ENCODE data around the gene KLHDC1.
"Not testable (repeated sequence)": the region's sequence is repeated elsewhere in the genome, so short reads cannot be mapped to it uniquely, and the experiment has no call there.

Gene KLHDC1

DNA sequence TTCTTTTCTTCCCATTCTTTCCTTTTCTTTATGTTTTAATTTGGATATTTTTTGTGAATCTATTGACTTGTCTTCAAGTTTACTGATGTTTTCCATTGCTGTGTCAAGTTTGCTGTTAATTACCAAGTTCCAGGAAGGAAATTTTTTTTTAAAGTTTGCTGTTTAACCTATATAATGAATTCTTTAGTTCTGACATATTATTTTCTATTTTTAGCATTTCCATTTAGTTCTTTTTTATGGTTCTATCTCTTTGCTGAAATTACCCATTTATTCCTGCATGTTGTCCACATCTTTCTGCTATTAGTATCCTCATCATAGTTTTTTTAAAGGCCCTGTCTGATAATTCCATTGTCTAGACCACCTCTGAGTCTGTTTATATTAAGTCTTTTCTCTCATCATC is 27.8 kb downstream of the KLHDC1 start:
- DNase-seq (ENCODE audit: insufficient read length, low spot score) = no peak
- no peak for FAIRE-seq
- no peak for TF ChIP-seq POLR2A (IDR thresholded peaks at IDR 0.05; ENCODE audit: low read depth, low read length)
- TF ChIP-seq POLR2AphosphoS5 (IDR thresholded peaks at IDR 0.05; ENCODE audit: low read depth, low read length) = no peak
- TF ChIP-seq SPI1 (IDR thresholded peaks at IDR 0.05; ENCODE audit: low read depth, low read length) = no peak
- no peak for TF ChIP-seq TAF1 (IDR thresholded peaks at IDR 0.05; ENCODE audit: low read depth, low read length)
- TF ChIP-seq POU2F2 (IDR thresholded peaks at IDR 0.05; ENCODE audit: low read depth, low read length) = no peak
- TF ChIP-seq PAX5 (IDR thresholded peaks at IDR 0.05; ENCODE audit: insufficient read depth, low read length, severe bottlenecking) = no peak

DNA sequence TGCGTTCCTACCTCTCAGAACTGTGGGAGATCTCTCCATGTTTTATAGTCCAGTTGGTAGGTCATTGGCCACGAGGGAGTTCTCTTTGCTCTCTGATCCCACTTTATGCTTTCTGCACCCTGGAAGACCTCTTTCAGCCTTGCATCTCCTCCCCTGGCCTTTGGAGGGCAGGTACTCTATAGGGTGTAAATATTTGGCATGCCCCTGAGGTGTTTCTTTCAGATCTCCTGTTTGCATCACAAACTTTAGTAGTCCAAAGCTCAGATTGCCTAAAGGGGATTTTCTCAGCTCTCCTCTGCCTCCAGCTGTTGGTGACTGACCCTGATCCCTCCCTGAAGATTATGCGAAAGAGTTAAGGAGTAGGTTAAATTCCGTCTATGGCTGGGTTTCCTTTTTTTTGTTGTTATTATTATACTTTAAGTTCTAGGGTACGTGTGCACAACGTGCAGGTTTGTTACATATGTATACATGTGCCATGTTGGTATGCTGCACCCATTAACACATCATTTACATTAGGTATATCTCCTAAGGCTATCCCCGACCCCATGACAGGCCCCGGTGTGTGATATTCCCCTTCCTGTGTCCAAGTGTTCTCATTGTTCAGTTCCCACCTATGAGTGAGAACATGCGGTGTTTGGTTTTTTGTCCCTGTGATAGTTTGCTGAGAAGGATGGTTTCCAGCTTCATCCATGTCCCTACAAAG is 29.0 kb downstream of the KLHDC1 start:
- not testable (repeated sequence) for DNase-seq (ENCODE audit: insufficient read length, low spot score)

DNA sequence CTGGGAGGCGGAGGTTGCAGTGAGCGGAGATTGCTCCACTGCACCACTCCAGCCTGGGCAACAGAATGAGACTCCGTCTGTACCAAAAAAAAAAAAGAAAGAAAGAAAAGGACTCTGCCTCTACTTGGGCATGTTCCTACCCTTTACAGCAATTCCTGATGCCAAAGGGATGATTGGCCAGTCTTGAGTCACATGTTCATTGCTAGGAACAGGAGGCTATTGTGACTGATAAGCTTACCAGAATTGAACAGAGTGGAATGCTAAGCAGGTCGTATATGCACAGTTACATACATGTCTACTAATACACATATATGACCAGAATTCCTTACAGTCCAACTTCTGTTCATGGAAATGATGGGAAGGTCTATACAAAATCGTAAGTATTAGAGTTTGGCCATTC is 34.3 kb downstream of the KLHDC1 start:
- peak; percentile 9 for FAIRE-seq
- DNase-seq (ENCODE audit: insufficient read length, low spot score) = no peak
- TF ChIP-seq POU2F2 (IDR thresholded peaks at IDR 0.05; ENCODE audit: low read depth, low read length) (no peak), POLR2AphosphoS5 (IDR thresholded peaks at IDR 0.05; ENCODE audit: low read depth, low read length) (no peak), PAX5 (IDR thresholded peaks at IDR 0.05; ENCODE audit: insufficient read depth, low read length, severe bottlenecking) (no peak), SPI1 (IDR thresholded peaks at IDR 0.05; ENCODE audit: low read depth, low read length) (no peak), TAF1 (IDR thresholded peaks at IDR 0.05; ENCODE audit: low read depth, low read length) (no peak), POLR2A (IDR thresholded peaks at IDR 0.05; ENCODE audit: low read depth, low read length) (no peak)

More for the DNA sequence above, 29.0 kb downstream of the KLHDC1 start:
- not testable (repeated sequence) for FAIRE-seq

DNA sequence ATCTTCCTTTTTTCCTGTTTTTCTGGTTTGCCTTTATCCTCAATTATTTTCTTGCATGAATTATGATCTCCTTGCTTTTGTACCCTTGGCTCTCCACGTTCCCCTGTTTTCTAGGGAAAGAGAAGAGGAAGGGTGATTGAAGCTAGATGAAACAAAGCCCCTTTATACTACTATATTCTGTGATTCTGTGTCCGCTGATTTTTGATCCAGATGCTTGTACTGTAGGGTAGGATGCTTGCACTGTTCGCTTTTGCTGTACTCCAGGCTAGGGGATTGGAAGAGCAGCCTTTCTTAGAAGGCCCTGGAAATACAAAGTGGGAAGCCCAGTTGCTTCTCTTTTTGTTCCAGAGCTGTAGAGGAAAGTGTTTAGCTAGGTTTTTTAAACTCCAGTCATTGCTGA is 40.0 kb downstream of the KLHDC1 start:
- no peak for FAIRE-seq
- TF ChIP-seq TAF1 (IDR thresholded peaks at IDR 0.05; ENCODE audit: low read depth, low read length) (no peak), POLR2A (IDR thresholded peaks at IDR 0.05; ENCODE audit: low read depth, low read length) (no peak), SPI1 (IDR thresholded peaks at IDR 0.05; ENCODE audit: low read depth, low read length) (no peak), POU2F2 (IDR thresholded peaks at IDR 0.05; ENCODE audit: low read depth, low read length) (no peak), PAX5 (IDR thresholded peaks at IDR 0.05; ENCODE audit: insufficient read depth, low read length, severe bottlenecking) (no peak), POLR2AphosphoS5 (IDR thresholded peaks at IDR 0.05; ENCODE audit: low read depth, low read length) (no peak)
- no peak for DNase-seq (ENCODE audit: insufficient read length, low spot score)

DNA sequence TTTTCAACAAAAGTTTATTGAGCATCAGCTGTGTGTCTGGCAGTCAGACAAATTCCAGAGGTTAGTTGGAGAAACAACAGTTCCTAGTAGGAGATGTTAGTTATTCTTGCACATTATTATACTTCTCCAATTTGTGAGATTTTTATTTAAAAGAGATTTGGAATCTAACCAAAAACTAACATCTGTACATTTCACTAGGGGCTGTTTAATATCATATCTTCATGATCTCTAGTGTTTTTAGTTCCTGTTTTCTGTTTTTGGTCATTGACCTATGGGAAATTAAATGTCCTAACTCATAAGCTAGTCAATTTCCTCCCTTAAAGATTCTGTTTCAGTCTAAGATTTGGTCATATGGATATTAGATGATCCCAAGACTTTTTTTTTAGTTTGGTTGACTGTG is 40.9 kb downstream of the KLHDC1 start:
- FAIRE-seq (no peak), DNase-seq (ENCODE audit: insufficient read length, low spot score) (no peak)
- TF ChIP-seq PAX5 (IDR thresholded peaks at IDR 0.05; ENCODE audit: insufficient read depth, low read length, severe bottlenecking) (no peak), POLR2A (IDR thresholded peaks at IDR 0.05; ENCODE audit: low read depth, low read length) (no peak), POLR2AphosphoS5 (IDR thresholded peaks at IDR 0.05; ENCODE audit: low read depth, low read length) (no peak), TAF1 (IDR thresholded peaks at IDR 0.05; ENCODE audit: low read depth, low read length) (no peak), POU2F2 (IDR thresholded peaks at IDR 0.05; ENCODE audit: low read depth, low read length) (no peak), SPI1 (IDR thresholded peaks at IDR 0.05; ENCODE audit: low read depth, low read length) (no peak)

DNA sequence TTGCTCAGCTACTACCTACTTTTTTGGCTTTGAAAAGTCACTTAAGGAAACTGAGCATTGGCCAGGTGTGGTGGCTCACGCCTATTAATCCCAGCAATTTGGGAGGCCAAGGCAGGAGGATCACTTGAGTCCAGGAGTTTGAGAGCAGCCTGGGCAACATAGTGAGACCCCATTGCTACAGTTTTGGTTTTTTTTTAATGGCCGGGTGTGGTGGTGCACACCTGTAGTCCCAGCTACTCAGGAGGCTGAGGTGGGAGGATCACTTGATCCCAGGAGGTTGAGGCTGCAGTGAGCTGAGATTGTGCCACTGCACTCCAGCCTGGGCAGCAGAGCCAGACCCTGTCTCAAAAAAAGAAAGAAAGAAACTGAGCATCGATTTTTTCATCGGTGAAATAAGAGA is 42.7 kb downstream of the KLHDC1 start:
- not testable (repeated sequence) for FAIRE-seq; DNase-seq (ENCODE audit: insufficient read length, low spot score)

DNA sequence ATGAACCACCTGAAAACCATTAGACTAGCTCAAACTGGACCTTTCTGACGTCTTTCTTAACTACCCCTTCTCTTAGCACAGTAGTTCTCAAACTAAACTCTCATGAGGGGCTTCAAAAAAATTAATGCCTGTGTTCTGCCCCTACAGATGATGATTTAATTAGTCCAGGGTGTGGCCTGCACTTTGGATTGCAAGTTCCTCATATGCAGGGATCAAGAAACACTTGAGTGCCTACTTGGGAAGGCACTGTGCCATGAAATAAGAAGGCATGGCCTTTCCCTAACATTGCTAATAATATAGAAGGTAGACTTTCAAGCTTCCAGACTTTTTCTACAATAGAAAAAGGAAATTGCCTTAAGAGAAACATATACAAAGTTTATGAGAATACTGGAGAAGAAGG is 52.3 kb downstream of the KLHDC1 start:
- FAIRE-seq (no peak), DNase-seq (ENCODE audit: insufficient read length, low spot score) (no peak)
- TF ChIP-seq SPI1 (IDR thresholded peaks at IDR 0.05; ENCODE audit: low read depth, low read length) (no peak), POLR2A (IDR thresholded peaks at IDR 0.05; ENCODE audit: low read depth, low read length) (no peak), POLR2AphosphoS5 (IDR thresholded peaks at IDR 0.05; ENCODE audit: low read depth, low read length) (no peak), PAX5 (IDR thresholded peaks at IDR 0.05; ENCODE audit: insufficient read depth, low read length, severe bottlenecking) (no peak), POU2F2 (IDR thresholded peaks at IDR 0.05; ENCODE audit: low read depth, low read length) (no peak), TAF1 (IDR thresholded peaks at IDR 0.05; ENCODE audit: low read depth, low read length) (no peak)

DNA sequence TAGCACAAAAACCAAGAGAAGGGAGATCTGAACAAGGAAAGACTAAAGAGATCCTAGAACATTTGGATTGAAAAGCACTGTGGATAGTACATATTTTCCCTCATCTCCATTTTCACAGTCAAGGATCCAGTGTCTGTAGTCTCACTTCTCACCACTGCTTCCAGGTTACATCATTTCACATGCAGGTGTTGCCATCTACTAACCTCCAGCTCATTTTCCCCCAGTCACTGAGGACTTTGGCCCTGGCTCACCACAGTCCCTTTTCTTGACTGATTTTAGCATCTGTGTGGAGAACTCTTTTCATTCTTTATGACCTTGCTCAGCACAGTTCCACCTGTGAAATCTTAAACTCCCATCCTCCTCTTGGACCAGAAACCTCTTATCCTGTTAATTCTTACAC is 53.6 kb downstream of the KLHDC1 start:
- FAIRE-seq = peak; percentile 58
- DNase-seq (ENCODE audit: insufficient read length, low spot score) = not testable (repeated sequence)

DNA sequence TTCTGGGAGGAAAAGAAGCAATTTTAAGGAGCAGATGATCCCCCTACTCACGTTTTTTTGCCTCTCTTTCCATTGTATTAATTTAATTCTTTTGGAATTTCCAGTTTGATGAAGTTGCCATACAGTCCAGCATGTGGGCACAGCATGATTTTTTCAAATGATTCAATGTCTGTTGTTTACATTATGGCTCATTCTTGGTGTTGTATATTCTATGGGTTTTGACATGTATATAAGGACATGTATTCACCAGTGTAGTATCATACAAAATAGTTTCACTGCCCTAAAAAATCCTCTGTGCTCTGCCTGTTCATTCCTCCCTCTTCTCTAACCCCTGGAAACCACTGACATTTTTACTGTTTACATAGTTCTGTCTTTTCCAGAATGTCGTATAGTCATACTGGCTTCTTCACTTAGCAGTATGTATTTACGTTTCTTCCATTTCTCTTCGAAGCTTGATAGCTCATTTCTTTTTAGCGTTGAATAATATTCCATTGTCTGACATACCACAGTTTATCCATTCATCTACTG is 61.7 kb downstream of the KLHDC1 start:
- FAIRE-seq (no peak), DNase-seq (ENCODE audit: insufficient read length, low spot score) (no peak)
- TF ChIP-seq PAX5 (IDR thresholded peaks at IDR 0.05; ENCODE audit: insufficient read depth, low read length, severe bottlenecking) = no peak
- no peak for TF ChIP-seq POLR2A (IDR thresholded peaks at IDR 0.05; ENCODE audit: low read depth, low read length)
- TF ChIP-seq POLR2AphosphoS5 (IDR thresholded peaks at IDR 0.05; ENCODE audit: low read depth, low read length) = no peak
- no peak for TF ChIP-seq POU2F2 (IDR thresholded peaks at IDR 0.05; ENCODE audit: low read depth, low read length)
- no peak for TF ChIP-seq SPI1 (IDR thresholded peaks at IDR 0.05; ENCODE audit: low read depth, low read length)
- no peak for TF ChIP-seq TAF1 (IDR thresholded peaks at IDR 0.05; ENCODE audit: low read depth, low read length)

DNA sequence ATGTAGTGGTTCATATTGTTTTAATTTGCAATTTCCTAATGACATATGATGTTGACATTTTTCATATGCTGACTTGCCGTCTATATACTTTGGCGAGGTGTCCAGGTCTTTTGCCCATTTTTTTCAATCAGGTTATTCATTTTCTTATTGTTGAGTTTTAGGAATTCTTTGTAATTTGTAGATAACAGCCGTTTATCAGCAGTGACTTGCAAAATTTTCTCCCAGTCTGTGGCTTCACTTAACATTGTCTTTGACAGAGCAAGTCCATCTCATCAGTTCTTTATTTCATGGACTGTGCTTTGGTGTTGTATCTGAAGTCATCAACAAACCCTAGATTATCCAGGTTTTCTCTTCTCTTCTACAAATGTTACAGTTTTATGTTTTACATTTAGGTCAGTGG is 62.5 kb downstream of the KLHDC1 start:
- FAIRE-seq (no peak), DNase-seq (ENCODE audit: insufficient read length, low spot score) (no peak)
- TF ChIP-seq POLR2A (IDR thresholded peaks at IDR 0.05; ENCODE audit: low read depth, low read length) = no peak
- no peak for TF ChIP-seq POLR2AphosphoS5 (IDR thresholded peaks at IDR 0.05; ENCODE audit: low read depth, low read length)
- no peak for TF ChIP-seq SPI1 (IDR thresholded peaks at IDR 0.05; ENCODE audit: low read depth, low read length)
- no peak for TF ChIP-seq TAF1 (IDR thresholded peaks at IDR 0.05; ENCODE audit: low read depth, low read length)
- no peak for TF ChIP-seq POU2F2 (IDR thresholded peaks at IDR 0.05; ENCODE audit: low read depth, low read length)
- no peak for TF ChIP-seq PAX5 (IDR thresholded peaks at IDR 0.05; ENCODE audit: insufficient read depth, low read length, severe bottlenecking)

All from GM12891 (cell line).